Esophagus muscularis mucosa (tissue), 4 donors: ENCODE measurements around the gene MX2.

Source experiments
- CTCF ChIP-seq, 3 experiments: fragments of 200-600 bp in 2 of 3; fragments of 450-650 bp in 1 of 3; sonication (generic) in 2 of 3; IDR thresholded peaks; one replicate each; pipeline ENCODE4 v1.5.1; 2017 to 2019; ENCODE audit warnings: antibody characterized with exemption in 3 of 3, mild to moderate bottlenecking in 2 of 3, moderate library complexity in 1 of 3
- EP300 ChIP-seq: sonication (generic); formaldehyde crosslinking; IDR thresholded peaks from one replicate; pipeline ENCODE4 v1.6.1; 2017; ENCODE audit warnings: antibody characterized with exemption
- POLR2A ChIP-seq: fragments of 450-650 bp; IDR thresholded peaks from one replicate; pipeline ENCODE4 v1.6.1; 2017; ENCODE audit warnings: antibody characterized with exemption, moderate library complexity, mild to moderate bottlenecking, low read depth

- no peak for TF ChIP-seq EP300
- no peak for TF ChIP-seq CTCF (IDR thresholded peaks at IDR 0.05)
- TF ChIP-seq POLR2A: no peak
These were observed 24.3 kb upstream of the MX2 start for GRCh38 chr21:41337515-41337914.
